Testis (tissue), 2 donors: ENCODE results near the gene ID1.

Experiments used
- CTCF ChIP-seq, 3 experiments: fragments of 450-650 bp in 2 of 3; fragments of 200-600 bp in 1 of 3; sonication (generic) in 1 of 3; IDR thresholded peaks; one replicate each; pipeline ENCODE4 v1.5.1; 2016 to 2019; ENCODE audit warnings: antibody characterized with exemption in 3 of 3, mild to moderate bottlenecking in 2 of 3, moderate library complexity in 1 of 3
- POLR2A ChIP-seq: fragments of 450-650 bp; IDR thresholded peaks from one replicate; pipeline ENCODE4 v1.6.1; 2017; ENCODE audit warnings: antibody characterized with exemption, mild to moderate bottlenecking, moderate library complexity

DNA sequence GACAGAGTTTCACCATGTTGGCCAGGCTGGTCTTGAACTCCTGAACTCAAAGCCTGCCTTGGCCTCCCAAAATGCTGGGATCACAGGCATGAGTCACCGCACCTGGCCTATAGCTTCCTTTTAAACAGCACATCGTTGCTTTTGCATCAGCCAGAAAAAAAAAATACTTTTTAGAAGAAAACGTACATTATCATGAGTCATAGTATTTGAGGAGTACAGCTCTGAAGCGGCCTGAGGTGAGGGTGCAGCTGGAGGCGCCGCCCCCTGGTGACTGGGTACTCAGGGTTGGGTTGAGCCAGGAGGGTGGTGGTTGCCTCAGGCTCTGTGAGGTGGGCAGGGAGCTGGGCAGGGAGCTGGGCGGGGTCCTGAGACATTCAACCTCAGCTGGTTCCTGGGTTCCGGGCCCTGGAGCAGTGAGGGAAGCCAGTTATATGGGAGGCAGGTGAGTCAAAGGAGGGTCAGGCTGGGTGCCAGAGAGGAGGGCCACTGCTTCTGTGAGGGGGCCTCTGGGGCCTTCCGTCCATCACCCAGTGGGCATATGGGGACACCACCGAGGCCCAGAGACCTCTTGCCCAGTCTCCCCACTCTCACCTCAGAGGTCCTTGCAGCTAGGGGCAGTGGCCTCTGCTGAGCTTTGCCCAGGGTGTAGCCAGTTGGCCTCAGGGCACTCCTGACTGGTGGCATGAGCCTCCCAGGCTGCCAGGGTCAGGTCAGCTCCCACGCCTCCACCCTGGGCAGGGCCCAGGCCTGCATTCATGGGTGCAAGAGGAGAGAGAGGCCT is 11.7 kb upstream of the ID1 start:
- TF ChIP-seq CTCF (IDR thresholded peaks at IDR 0.05) (no peak), POLR2A (no peak)
